AG04450 (cell line): ENCODE data around the gene APH1B. TPM values are rescaled to one million over a fixed set of nuclear protein-coding genes. Genes with fewer than 3 reads are reported as not detected.

Source experiments
- CTCF ChIA-PET: fragments of 300-600, 350-600 bp; formaldehyde crosslinking; extraction: SDS; loops from one replicate; lab custom pipeline; 2022; ENCODE audit warnings: antibody characterized with exemption, inconsistent platforms; lab: Charles Lee
- POLR2A ChIA-PET: fragments of 350-600 bp; formaldehyde crosslinking; extraction: SDS; loops from one replicate; lab custom pipeline; 2021; ENCODE audit warnings: antibody characterized with exemption, inconsistent platforms; lab: Yijun Ruan, JAX
- DNase-seq: peaks from one replicate; pipeline ENCODE4 v3.0.0-alpha.2; 2011; ENCODE audit warnings: low read depth, low spot score
- H3K27ac ChIP-seq: one replicate; pipeline ENCODE4 v1.5.1; 2012; ENCODE audit warnings: low read depth, low read length, control low read depth
- H3K27me3 ChIP-seq: one replicate; pipeline ENCODE4 v1.6.0; 2012; ENCODE audit warnings: low read length; ENCODE audit not compliant: control insufficient read depth, insufficient read depth
- H3K4me3 ChIP-seq: 2 replicates; pipeline ENCODE4 v1.5.1; 2011; ENCODE audit warnings: mild to moderate bottlenecking, low read depth, low read length, control low read depth
- H3K9me3 ChIP-seq: 2 replicates; pipeline ENCODE4 v1.5.1; 2012; ENCODE audit warnings: low read length; ENCODE audit not compliant: control insufficient read depth, insufficient read depth
- CTCF ChIP-seq: IDR thresholded peaks from 2 replicates; pipeline ENCODE4 v1.5.1; 2011; ENCODE audit warnings: low read depth, low read length, control low read depth, inconsistent platforms
- polyA plus RNA-seq: library from polyadenylated mRNA; depleted of rRNA; stranded (reverse); fragments of >200 nt; gene quantifications from 2 replicates; pipeline ENCODE4 v1.2.3, GENCODE V29; 2011

The APH1B gene
- polyA plus RNA-seq, 1 experiment = 17.9 TPM

- no peak for DNase-seq
- H3K4me3 ChIP-seq = no peak overlapping the region
- ChIA-PET CTCF (interaction anchor here (1.6 to 2.7 kb wide), 2 partner anchors 12 to 139 kb away, joined by 5 to 7 read pairs; no protein-coding TSS in a partner anchor), POLR2A (no interaction called here)
- TF ChIP-seq CTCF = no peak
- H3K9me3 ChIP-seq = no peaks in the 10 kb centered on the region
- no peak overlapping the region for H3K27ac ChIP-seq
- no peaks in the 10 kb centered on the region for H3K27me3 ChIP-seq
Observed at GRCh38 chr15:63263519-63263918, 13.9 kb upstream of the APH1B start.

GRCh38 chr15:63264688-63265293, 12.6 kb upstream of the APH1B start:
- TF ChIP-seq CTCF = no peak
- H3K27me3 ChIP-seq = no peaks in the 10 kb centered on the region
- DNase-seq = peak; percentile 64
- no peaks in the 10 kb centered on the region for H3K9me3 ChIP-seq
- ChIA-PET POLR2A (interaction anchor here (0.6 to 1.1 kb wide), 3 partner anchors 80 to 192 kb away, joined by 3 to 7 read pairs (median 3); partner anchors contain the start of gene RPS27L), CTCF (interaction anchor here (0.7 to 2.7 kb wide), 5 partner anchors 10 to 218 kb away, joined by 3 to 7 read pairs (median 3); no protein-coding TSS in a partner anchor)
- H3K27ac ChIP-seq = no peak overlapping the region
- no peak overlapping the region for H3K4me3 ChIP-seq

GRCh38 chr15:63274427-63274826, 3.0 kb upstream of the APH1B start:
- POLR2A ChIA-PET = no interaction called here
- no peak for TF ChIP-seq CTCF
- no peak overlapping the region for H3K4me3 ChIP-seq
- H3K9me3 ChIP-seq = no peaks in the 10 kb centered on the region; the same call in 1 of the 2 replicates
- H3K27ac ChIP-seq = no peak overlapping the region
- H3K27me3 ChIP-seq = no peaks in the 10 kb centered on the region
- CTCF ChIA-PET = interaction anchor here (1.8 kb wide), 1 partner anchor 10 kb away, joined by 7 read pairs; no protein-coding TSS in a partner anchor
- DNase-seq = no peak

- Histone ChIP-seq H3K27me3 (no peaks in the 10 kb centered on the region), H3K4me3 (peak overlapping the region; percentile 64), H3K9me3 (no peaks in the 10 kb centered on the region; the same call in 1 of the 2 replicates), H3K27ac (peak overlapping the region; percentile 52)
- no peak for DNase-seq
- ChIA-PET CTCF (interaction anchor here (0.7 to 0.9 kb wide), 2 partner anchors 182 to 525 kb away, joined by 3 read pairs; no protein-coding TSS in a partner anchor), POLR2A (interaction anchor here (0.7 to 2.0 kb wide), 8 partner anchors 55 to 336 kb away, joined by 3 to 11 read pairs (median 4); partner anchors contain the start of genes RAB8B and RPS27L)
- no peak for TF ChIP-seq CTCF
Observed at GRCh38 chr15:63276342-63277037, 915 bp upstream of the APH1B start.
